SU-DHL-6 (cell line): ENCODE data around the gene VASN.

Source experiments
- EZH2phosphoT487 ChIP-seq: fragments of 200-600 bp; sonication (generic), shearing (Covaris generic); conservative IDR thresholded peaks from 2 replicates; pipeline ENCODE4 v1.6.1; 2018; ENCODE audit warnings: mild to moderate bottlenecking, antibody characterized with exemption, low read length, moderate library complexity, mixed read lengths
- TF ChIP-seq, protein P1 (sequence below): fragments of 200-600 bp; sonication (generic); IDR thresholded peaks from one replicate; pipeline ENCODE4 v1.5.1; 2017; ENCODE audit warnings: antibody characterized with exemption, mild to moderate bottlenecking, low read length, moderate library complexity; ENCODE audit not compliant: insufficient read depth, poor library complexity, severe bottlenecking

DNA sequence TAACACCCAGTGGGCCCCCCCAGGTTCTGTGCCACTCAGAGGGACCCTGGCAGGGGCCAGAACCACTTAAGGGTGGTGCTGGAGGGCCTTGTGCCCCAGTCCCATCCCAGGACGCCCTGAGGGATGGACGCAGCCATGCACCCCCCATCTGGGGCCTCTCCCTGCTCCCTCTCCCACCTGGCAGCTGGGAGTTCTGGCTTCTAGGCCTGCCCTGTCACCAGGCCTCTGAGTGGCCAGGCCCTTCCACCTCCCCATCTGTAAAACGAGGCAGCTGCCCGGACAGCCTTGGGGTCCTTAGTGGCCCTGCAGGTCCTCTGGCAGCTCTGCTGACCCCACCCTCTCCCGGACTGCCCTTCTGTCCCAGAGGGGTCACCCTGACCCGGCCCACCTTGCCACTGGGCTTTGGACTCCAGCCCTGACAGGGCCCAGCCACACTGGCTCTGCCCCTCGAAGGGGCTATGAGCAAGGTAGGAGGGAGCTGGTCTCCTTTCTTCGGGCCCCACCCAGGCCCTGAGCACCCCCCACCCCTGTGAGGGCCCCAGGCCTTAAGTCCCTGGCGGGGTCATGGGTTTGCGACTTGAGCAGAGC, 32.8 kb upstream of the VASN start:
- no peak for TF ChIP-seq EZH2phosphoT487
- TF ChIP-seq, protein P1, sequence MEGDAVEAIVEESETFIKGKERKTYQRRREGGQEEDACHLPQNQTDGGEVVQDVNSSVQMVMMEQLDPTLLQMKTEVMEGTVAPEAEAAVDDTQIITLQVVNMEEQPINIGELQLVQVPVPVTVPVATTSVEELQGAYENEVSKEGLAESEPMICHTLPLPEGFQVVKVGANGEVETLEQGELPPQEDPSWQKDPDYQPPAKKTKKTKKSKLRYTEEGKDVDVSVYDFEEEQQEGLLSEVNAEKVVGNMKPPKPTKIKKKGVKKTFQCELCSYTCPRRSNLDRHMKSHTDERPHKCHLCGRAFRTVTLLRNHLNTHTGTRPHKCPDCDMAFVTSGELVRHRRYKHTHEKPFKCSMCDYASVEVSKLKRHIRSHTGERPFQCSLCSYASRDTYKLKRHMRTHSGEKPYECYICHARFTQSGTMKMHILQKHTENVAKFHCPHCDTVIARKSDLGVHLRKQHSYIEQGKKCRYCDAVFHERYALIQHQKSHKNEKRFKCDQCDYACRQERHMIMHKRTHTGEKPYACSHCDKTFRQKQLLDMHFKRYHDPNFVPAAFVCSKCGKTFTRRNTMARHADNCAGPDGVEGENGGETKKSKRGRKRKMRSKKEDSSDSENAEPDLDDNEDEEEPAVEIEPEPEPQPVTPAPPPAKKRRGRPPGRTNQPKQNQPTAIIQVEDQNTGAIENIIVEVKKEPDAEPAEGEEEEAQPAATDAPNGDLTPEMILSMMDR: no peak
